GM23338 (cell line): ENCODE measurements around the gene NID1.

Experiments used
- CTCF ChIP-seq, 2 experiments: fragments of 200-600 bp in 1 of 2; sonication (generic) in 1 of 2; conservative IDR thresholded peaks; 2 replicates each; pipeline versions ENCODE4 v1.5.1 to v1.6.1; 2016 to 2017; ENCODE audit warnings: antibody characterized with exemption in 2 of 2, low read depth in 2 of 2, mild to moderate bottlenecking in 2 of 2, moderate library complexity in 1 of 2
- EZH2 ChIP-seq: fragments of 200-600 bp; sonication (generic); IDR thresholded peaks from one replicate; pipeline ENCODE4 v1.8.0; 2017; ENCODE audit warnings: antibody characterized with exemption, mild to moderate bottlenecking, low read depth; ENCODE audit not compliant: unreplicated experiment
- EZH2phosphoT487 ChIP-seq: fragments of 200-600 bp; sonication (generic); IDR thresholded peaks from one replicate; pipeline ENCODE4 v1.8.1; 2018; ENCODE audit warnings: antibody characterized with exemption; ENCODE audit not compliant: unreplicated experiment
- JUNB ChIP-seq: IDR thresholded peaks from one replicate; pipeline ENCODE4 v1.6.1; 2016; ENCODE audit warnings: antibody characterized with exemption; ENCODE audit not compliant: unreplicated experiment
- POLR2AphosphoS5 ChIP-seq: IDR thresholded peaks from 2 replicates; pipeline ENCODE4 v1.6.1; 2016; ENCODE audit warnings: antibody characterized with exemption, low read depth
- ZNF331 ChIP-seq: fragments of 250-450 bp; sonication (Bioruptor Pico); IDR thresholded peaks from 2 replicates; pipeline ENCODE4 v1.5.0; 2020; ENCODE audit warnings: low read depth, mild to moderate bottlenecking, moderate library complexity
- ZNF462 ChIP-seq: fragments of 250-450 bp; sonication (Bioruptor Pico); IDR thresholded peaks from 2 replicates; pipeline ENCODE4 v1.5.0; 2020; ENCODE audit warnings: mild to moderate bottlenecking, moderate library complexity

GRCh38 chr1:236025836-236026235, 39.1 kb downstream of the NID1 start:
- no peak for TF ChIP-seq ZNF462 (CRISPR knock-in tag)
- TF ChIP-seq CTCF (conservative IDR thresholded peaks at IDR 0.05; ENCODE audit: low read depth in 2 of 2) = no peak
- no peak for TF ChIP-seq EZH2
- TF ChIP-seq JUNB = no peak
- TF ChIP-seq POLR2AphosphoS5 = no peak
- no peak for TF ChIP-seq ZNF331 (CRISPR knock-in tag)
- TF ChIP-seq EZH2phosphoT487 = no peak
